ENCODE data around the gene BSCL2.

Gene BSCL2

DNA sequence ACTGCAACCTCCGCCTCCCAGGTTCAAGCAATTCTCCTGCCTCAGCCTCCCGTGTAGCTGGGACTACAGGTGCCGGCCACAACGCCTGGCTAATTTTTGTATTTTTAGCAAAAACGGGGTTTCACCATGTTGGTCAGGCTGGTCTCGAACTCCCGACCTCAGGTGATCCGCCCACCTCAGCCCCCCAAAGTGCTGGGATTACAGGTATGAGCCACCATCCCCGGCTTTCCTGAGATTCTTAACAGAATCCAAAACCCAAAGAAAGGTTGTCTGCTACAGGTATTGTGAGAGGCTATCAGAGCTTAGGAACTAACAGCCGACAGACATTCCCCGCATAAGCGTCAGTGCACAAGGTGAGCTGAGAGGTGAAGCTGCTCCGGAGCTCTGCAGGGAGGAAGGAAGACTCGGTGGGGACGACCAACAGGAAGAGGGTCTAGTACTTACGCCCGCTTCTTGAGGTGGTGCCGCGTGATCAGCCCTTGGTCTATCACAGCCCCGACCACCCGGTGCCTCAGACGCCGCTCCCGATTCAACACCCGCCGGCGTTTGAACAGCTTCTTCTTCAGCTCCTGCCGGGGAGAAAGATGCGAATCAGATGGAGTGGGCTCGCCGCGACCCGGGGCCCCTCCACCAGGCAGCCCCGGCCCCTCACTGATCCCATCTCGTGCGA lies 42.7 kb downstream of the BSCL2 start:
- H3K27ac ChIP-seq (ENCODE audit: low read length), result peak overlapping the region; percentile 85
- H2AFZ ChIP-seq (ENCODE audit: low read depth, low read length), result peak overlapping the region; percentile 74

DNA sequence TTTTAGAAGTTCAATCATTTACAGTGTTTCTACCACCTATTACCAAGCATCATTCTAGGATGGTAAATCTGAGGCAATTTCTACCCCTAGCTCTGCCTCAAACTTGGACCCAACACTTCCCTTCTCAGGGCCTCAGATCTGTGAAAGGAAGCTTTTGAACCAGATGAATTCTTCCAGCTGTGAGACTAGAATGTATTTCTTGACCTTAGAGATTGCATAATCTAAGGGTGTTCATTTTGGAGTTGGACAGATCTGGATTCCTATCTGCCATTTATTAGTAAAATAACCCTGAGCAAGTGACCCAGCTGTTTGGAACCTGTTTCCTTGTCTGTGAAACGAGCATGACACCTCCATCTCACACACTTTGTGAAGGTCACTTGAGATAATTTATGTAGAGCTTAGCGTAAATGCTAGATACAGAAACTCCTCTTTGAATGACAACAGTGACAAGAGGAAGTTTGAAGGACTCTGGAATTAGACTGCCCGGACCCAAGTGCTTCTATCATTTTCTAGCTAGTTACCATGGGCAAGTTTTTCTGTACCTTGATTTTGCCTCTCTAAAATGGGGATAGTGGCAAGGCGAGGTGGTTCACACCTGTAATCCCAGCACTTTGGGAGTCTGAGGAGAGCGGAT lies 50.3 kb downstream of the BSCL2 start:
- Histone ChIP-seq H3K36me3 (replicated peaks; ENCODE audit: low read depth, low read length) (peaks cover 3% of the 10 kb centered on the region), H3K27me3 (ENCODE audit: low read depth, low read length) (no peaks in the 10 kb centered on the region), H4K20me1 (ENCODE audit: insufficient read depth, low read length) (no peaks in the 10 kb centered on the region), H3K4me1 (ENCODE audit: low read length) (peaks cover 11% of the 10 kb centered on the region), H2AFZ (ENCODE audit: low read depth, low read length) (0 out of 2 replicates have a peak overlapping the region, but pooled peaks have one; percentile 20), H3K4me2 (ENCODE audit: low read length) (no peak overlapping the region), H3K27ac (ENCODE audit: low read length) (no peak overlapping the region), H3K4me3 (ENCODE audit: low read length) (no peak overlapping the region), H3K9me3 (ENCODE audit: insufficient read depth, low read length) (no peaks in the 10 kb centered on the region), H3K9ac (ENCODE audit: low read length) (no peak overlapping the region), H3K79me2 (ENCODE audit: low read length) (peaks cover 12% of the 10 kb centered on the region)
- no peak for TF ChIP-seq EZH2phosphoT487 (IDR thresholded peaks at IDR 0.05; ENCODE audit: low read depth)
- TF ChIP-seq, protein P1, sequence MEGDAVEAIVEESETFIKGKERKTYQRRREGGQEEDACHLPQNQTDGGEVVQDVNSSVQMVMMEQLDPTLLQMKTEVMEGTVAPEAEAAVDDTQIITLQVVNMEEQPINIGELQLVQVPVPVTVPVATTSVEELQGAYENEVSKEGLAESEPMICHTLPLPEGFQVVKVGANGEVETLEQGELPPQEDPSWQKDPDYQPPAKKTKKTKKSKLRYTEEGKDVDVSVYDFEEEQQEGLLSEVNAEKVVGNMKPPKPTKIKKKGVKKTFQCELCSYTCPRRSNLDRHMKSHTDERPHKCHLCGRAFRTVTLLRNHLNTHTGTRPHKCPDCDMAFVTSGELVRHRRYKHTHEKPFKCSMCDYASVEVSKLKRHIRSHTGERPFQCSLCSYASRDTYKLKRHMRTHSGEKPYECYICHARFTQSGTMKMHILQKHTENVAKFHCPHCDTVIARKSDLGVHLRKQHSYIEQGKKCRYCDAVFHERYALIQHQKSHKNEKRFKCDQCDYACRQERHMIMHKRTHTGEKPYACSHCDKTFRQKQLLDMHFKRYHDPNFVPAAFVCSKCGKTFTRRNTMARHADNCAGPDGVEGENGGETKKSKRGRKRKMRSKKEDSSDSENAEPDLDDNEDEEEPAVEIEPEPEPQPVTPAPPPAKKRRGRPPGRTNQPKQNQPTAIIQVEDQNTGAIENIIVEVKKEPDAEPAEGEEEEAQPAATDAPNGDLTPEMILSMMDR (IDR thresholded peaks at IDR 0.05; ENCODE audit: low read depth, low read length), result no peak

More for the DNA sequence above, 42.7 kb downstream of the BSCL2 start:
- TF ChIP-seq, protein P1 (IDR thresholded peaks at IDR 0.05; ENCODE audit: low read depth, low read length), result no peak
- no peak for TF ChIP-seq EZH2phosphoT487 (IDR thresholded peaks at IDR 0.05; ENCODE audit: low read depth)
- Histone ChIP-seq H3K36me3 (replicated peaks; ENCODE audit: low read depth, low read length) (peaks cover 36% of the 10 kb centered on the region), H3K9ac (ENCODE audit: low read length) (peak overlapping the region; percentile 95), H3K4me1 (ENCODE audit: low read length) (peaks cover 20% of the 10 kb centered on the region), H3K4me2 (ENCODE audit: low read length) (peak overlapping the region; percentile 70), H4K20me1 (ENCODE audit: insufficient read depth, low read length) (no peaks in the 10 kb centered on the region), H3K4me3 (ENCODE audit: low read length) (peak overlapping the region; percentile 88), H3K9me3 (ENCODE audit: insufficient read depth, low read length) (no peaks in the 10 kb centered on the region), H3K79me2 (ENCODE audit: low read length) (peaks cover 54% of the 10 kb centered on the region), H3K27me3 (ENCODE audit: low read depth, low read length) (no peaks in the 10 kb centered on the region)

DNA sequence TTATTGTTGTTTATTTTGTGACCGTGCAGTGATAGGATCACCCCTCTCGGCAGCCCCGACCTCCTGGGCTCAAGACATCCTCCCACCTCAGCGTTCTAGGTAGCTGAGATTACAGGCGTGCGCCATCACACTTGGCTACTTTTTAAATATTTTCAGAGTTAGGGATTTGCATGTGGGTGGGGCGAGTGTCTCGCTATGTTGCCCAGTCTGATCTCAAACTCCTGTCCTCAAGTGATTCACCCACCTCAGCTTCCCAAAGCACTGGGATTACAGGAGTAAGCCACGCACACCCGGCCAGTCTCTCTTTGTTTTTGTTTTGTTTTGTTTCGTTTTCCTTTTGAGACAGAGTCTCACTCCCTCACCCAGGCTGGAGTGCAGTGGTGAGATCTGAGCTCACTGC lies 52.9 kb downstream of the BSCL2 start:
- Histone ChIP-seq H2AFZ (ENCODE audit: low read depth, low read length) (peak overlapping the region; percentile 14; the same call in 1 of the 2 replicates), H3K4me1 (ENCODE audit: low read length) (peaks cover 14% of the 10 kb centered on the region), H3K36me3 (replicated peaks; ENCODE audit: low read depth, low read length) (peaks cover 6% of the 10 kb centered on the region), H3K4me2 (ENCODE audit: low read length) (peak overlapping the region; percentile 48), H3K9ac (ENCODE audit: low read length) (no peak overlapping the region), H3K4me3 (ENCODE audit: low read length) (peak overlapping the region; percentile 98), H3K79me2 (ENCODE audit: low read length) (peaks cover 28% of the 10 kb centered on the region), H3K27ac (ENCODE audit: low read length) (no peak overlapping the region), H3K27me3 (ENCODE audit: low read depth, low read length) (no peaks in the 10 kb centered on the region), H3K9me3 (ENCODE audit: insufficient read depth, low read length) (no peaks in the 10 kb centered on the region), H4K20me1 (ENCODE audit: insufficient read depth, low read length) (no peaks in the 10 kb centered on the region)
- TF ChIP-seq EZH2phosphoT487 (IDR thresholded peaks at IDR 0.05; ENCODE audit: low read depth), result no peak
- TF ChIP-seq, protein P1 (IDR thresholded peaks at IDR 0.05; ENCODE audit: low read depth, low read length), result no peak
